ENCODE results near the gene SEMA4A.

SEMA4A gene

GRCh38 chr1:156153362-156153761, at the start of gene SEMA4A:
Gene SEMA4A (plus strand): TSS chr1:156153585. CDS start chr1:156154579, 994 bp downstream.
- H3K9ac ChIP-seq (ENCODE audit: low read length in 5 of 5), result no peak within 1 kb of the TSS
- H3K9me3 ChIP-seq (ENCODE audit: control insufficient read depth in 5 of 5, low read length in 5 of 5), result no peaks in the 10 kb centered on the region
- no peak within 1 kb of the TSS for H3K4me3 ChIP-seq (ENCODE audit: low read depth in 1 of 5, low read length in 5 of 5)
- peaks cover 0 to 22% (median 6%) of the 10 kb centered on the region in 5 donors for H3K4me1 ChIP-seq (ENCODE audit: control insufficient read depth in 5 of 5, insufficient read depth in 5 of 5, low read length in 5 of 5)
- peaks cover 0 to 16% (median 4%) of the 10 kb centered on the region in 5 donors for H3K27me3 ChIP-seq (ENCODE audit: control insufficient read depth in 5 of 5, insufficient read depth in 4 of 5, low read length in 5 of 5)
- no peaks in the 10 kb centered on the region for H3K36me3 ChIP-seq (ENCODE audit: control insufficient read depth in 5 of 5, insufficient read depth in 5 of 5, low read length in 5 of 5)
- no peak within 1 kb of the TSS for H3K27ac ChIP-seq (ENCODE audit: low read depth, low read length)

- peaks cover 35 to 75% (median 69%) of the 10 kb centered on the region in 5 donors for H3K4me1 ChIP-seq (ENCODE audit: control insufficient read depth in 5 of 5, insufficient read depth in 5 of 5, low read length in 5 of 5)
- no peaks in the 10 kb centered on the region for H3K27me3 ChIP-seq (ENCODE audit: control insufficient read depth in 5 of 5, insufficient read depth in 4 of 5, low read length in 5 of 5)
- H3K9ac ChIP-seq (ENCODE audit: low read length in 5 of 5), result peak overlapping the region; percentile 21 to 80 (median 60)
- no peaks in the 10 kb centered on the region for H3K9me3 ChIP-seq (ENCODE audit: control insufficient read depth in 5 of 5, low read length in 5 of 5)
- no peaks in the 10 kb centered on the region for H3K36me3 ChIP-seq (ENCODE audit: control insufficient read depth in 5 of 5, insufficient read depth in 5 of 5, low read length in 5 of 5)
- peak overlapping the region; percentile 15 to 65 (median 52) for H3K4me3 ChIP-seq (ENCODE audit: low read depth in 1 of 5, low read length in 5 of 5)
- H3K27ac ChIP-seq (ENCODE audit: low read depth, low read length), result peak overlapping the region; percentile 98
These were observed 49.1 kb upstream of the SEMA4A start for GRCh38 chr1:156104065-156104810.

- peak overlapping the region; percentile 56 to 80 (median 66) for H3K9ac ChIP-seq (ENCODE audit: low read length in 5 of 5)
- H3K27ac ChIP-seq (ENCODE audit: low read depth, low read length), result peak overlapping the region; percentile 98
- H3K27me3 ChIP-seq (ENCODE audit: control insufficient read depth in 5 of 5, insufficient read depth in 4 of 5, low read length in 5 of 5), result no peaks in the 10 kb centered on the region
- H3K4me1 ChIP-seq (ENCODE audit: control insufficient read depth in 5 of 5, insufficient read depth in 5 of 5, low read length in 5 of 5), result peaks cover 38 to 79% (median 71%) of the 10 kb centered on the region in 5 donors
- peak overlapping the region; percentile 24 to 65 (median 52) for H3K4me3 ChIP-seq (ENCODE audit: low read depth in 1 of 5, low read length in 5 of 5)
- no peaks in the 10 kb centered on the region for H3K9me3 ChIP-seq (ENCODE audit: control insufficient read depth in 5 of 5, low read length in 5 of 5)
- H3K36me3 ChIP-seq (ENCODE audit: control insufficient read depth in 5 of 5, insufficient read depth in 5 of 5, low read length in 5 of 5), result no peaks in the 10 kb centered on the region
These were observed 48.2 kb upstream of the SEMA4A start for GRCh38 chr1:156104861-156105832.

GRCh38 chr1:156106624-156107488, 46.5 kb upstream of the SEMA4A start:
- Histone ChIP-seq H3K36me3 (ENCODE audit: control insufficient read depth in 5 of 5, insufficient read depth in 5 of 5, low read length in 5 of 5) (no peaks in the 10 kb centered on the region), H3K4me1 (ENCODE audit: control insufficient read depth in 5 of 5, insufficient read depth in 5 of 5, low read length in 5 of 5) (peaks cover 35 to 82% (median 64%) of the 10 kb centered on the region in 5 donors), H3K9me3 (ENCODE audit: control insufficient read depth in 5 of 5, low read length in 5 of 5) (no peaks in the 10 kb centered on the region), H3K4me3 (ENCODE audit: low read depth in 1 of 5, low read length in 5 of 5) (peak overlapping the region in 4 of 5 donors; percentile 29 to 51 (median 42)), H3K27ac (ENCODE audit: low read depth, low read length) (peak overlapping the region; percentile 98), H3K9ac (ENCODE audit: low read length in 5 of 5) (peak overlapping the region; percentile 45 to 83 (median 76)), H3K27me3 (ENCODE audit: control insufficient read depth in 5 of 5, insufficient read depth in 4 of 5, low read length in 5 of 5) (no peaks in the 10 kb centered on the region)

GRCh38 chr1:156108057-156108456, 45.3 kb upstream of the SEMA4A start:
- peaks cover 29 to 79% (median 58%) of the 10 kb centered on the region in 5 donors for H3K4me1 ChIP-seq (ENCODE audit: control insufficient read depth in 5 of 5, insufficient read depth in 5 of 5, low read length in 5 of 5)

GRCh38 chr1:156108664-156109241, 44.6 kb upstream of the SEMA4A start:
- Histone ChIP-seq H3K27ac (ENCODE audit: low read depth, low read length) (peak overlapping the region; percentile 98), H3K36me3 (ENCODE audit: control insufficient read depth in 5 of 5, insufficient read depth in 5 of 5, low read length in 5 of 5) (no peaks in the 10 kb centered on the region), H3K9ac (ENCODE audit: low read length in 5 of 5) (peak overlapping the region in 1 of 5 donors; percentile 41), H3K4me3 (ENCODE audit: low read depth in 1 of 5, low read length in 5 of 5) (no peak overlapping the region), H3K9me3 (ENCODE audit: control insufficient read depth in 5 of 5, low read length in 5 of 5) (no peaks in the 10 kb centered on the region), H3K27me3 (ENCODE audit: control insufficient read depth in 5 of 5, insufficient read depth in 4 of 5, low read length in 5 of 5) (no peaks in the 10 kb centered on the region), H3K4me1 (ENCODE audit: control insufficient read depth in 5 of 5, insufficient read depth in 5 of 5, low read length in 5 of 5) (peaks cover 26 to 78% (median 58%) of the 10 kb centered on the region in 5 donors)

More at GRCh38 chr1:156108057-156108456, 45.3 kb upstream of the SEMA4A start:
- H3K9ac ChIP-seq (ENCODE audit: low read length in 5 of 5), result peak overlapping the region in 2 of 5 donors; percentile 4 to 41
- H3K4me3 ChIP-seq (ENCODE audit: low read depth in 1 of 5, low read length in 5 of 5), result no peak overlapping the region
- H3K9me3 ChIP-seq (ENCODE audit: control insufficient read depth in 5 of 5, low read length in 5 of 5), result no peaks in the 10 kb centered on the region
- H3K27ac ChIP-seq (ENCODE audit: low read depth, low read length), result peak overlapping the region; percentile 98
- H3K36me3 ChIP-seq (ENCODE audit: control insufficient read depth in 5 of 5, insufficient read depth in 5 of 5, low read length in 5 of 5), result no peaks in the 10 kb centered on the region
- H3K27me3 ChIP-seq (ENCODE audit: control insufficient read depth in 5 of 5, insufficient read depth in 4 of 5, low read length in 5 of 5), result no peaks in the 10 kb centered on the region

GRCh38 chr1:156110252-156110651, 43.1 kb upstream of the SEMA4A start:
- Histone ChIP-seq H3K27me3 (ENCODE audit: control insufficient read depth in 5 of 5, insufficient read depth in 4 of 5, low read length in 5 of 5) (no peaks in the 10 kb centered on the region), H3K9me3 (ENCODE audit: control insufficient read depth in 5 of 5, low read length in 5 of 5) (no peaks in the 10 kb centered on the region), H3K9ac (ENCODE audit: low read length in 5 of 5) (no peak overlapping the region), H3K27ac (ENCODE audit: low read depth, low read length) (peak overlapping the region; percentile 98), H3K4me3 (ENCODE audit: low read depth in 1 of 5, low read length in 5 of 5) (no peak overlapping the region), H3K36me3 (ENCODE audit: control insufficient read depth in 5 of 5, insufficient read depth in 5 of 5, low read length in 5 of 5) (no peaks in the 10 kb centered on the region), H3K4me1 (ENCODE audit: control insufficient read depth in 5 of 5, insufficient read depth in 5 of 5, low read length in 5 of 5) (peaks cover 14 to 70% (median 49%) of the 10 kb centered on the region in 5 donors)

- H3K9me3 ChIP-seq (ENCODE audit: control insufficient read depth in 5 of 5, low read length in 5 of 5), result no peaks in the 10 kb centered on the region
- H3K4me3 ChIP-seq (ENCODE audit: low read depth in 1 of 5, low read length in 5 of 5), result no peak overlapping the region
- peaks cover 9 to 67% (median 44%) of the 10 kb centered on the region in 5 donors for H3K4me1 ChIP-seq (ENCODE audit: control insufficient read depth in 5 of 5, insufficient read depth in 5 of 5, low read length in 5 of 5)
- no peaks in the 10 kb centered on the region for H3K27me3 ChIP-seq (ENCODE audit: control insufficient read depth in 5 of 5, insufficient read depth in 4 of 5, low read length in 5 of 5)
- peak overlapping the region; percentile 97 for H3K27ac ChIP-seq (ENCODE audit: low read depth, low read length)
- H3K36me3 ChIP-seq (ENCODE audit: control insufficient read depth in 5 of 5, insufficient read depth in 5 of 5, low read length in 5 of 5), result peaks cover 0 to 2% (median 2%) of the 10 kb centered on the region in 5 donors
- peak overlapping the region in 1 of 5 donors; percentile 5 for H3K9ac ChIP-seq (ENCODE audit: low read length in 5 of 5)
These were observed 41.9 kb upstream of the SEMA4A start for GRCh38 chr1:156111355-156111962.

Data from subcutaneous abdominal adipose tissue (tissue), 5 donors.